HG03460 (cell line): ENCODE results near the gene GABRR1.

Source experiments
- ATAC-seq: cut with Tn5 transposase; IDR thresholded peaks from one replicate; pipeline ENCODE4 v1.9.1; 2021; ENCODE audit not compliant: unreplicated experiment

GABRR1 gene

GRCh38 chr6:89216411-89216810 lies 747 bp downstream of the GABRR1 start:
- no peak for ATAC-seq

- ATAC-seq: no peak
These were observed 1.8 kb downstream of the GABRR1 start for GRCh38 chr6:89215391-89215790.

- ATAC-seq: no peak
These were observed 3.0 kb downstream of the GABRR1 start for GRCh38 chr6:89214197-89214596.

GRCh38 chr6:89212472-89212871 lies 4.7 kb downstream of the GABRR1 start:
- ATAC-seq: no peak

- no peak for ATAC-seq
These were observed 7.7 kb downstream of the GABRR1 start for GRCh38 chr6:89209457-89209856.

GRCh38 chr6:89208551-89208950 lies 8.6 kb downstream of the GABRR1 start:
- no peak for ATAC-seq

GRCh38 chr6:89205819-89206218 lies 11.3 kb downstream of the GABRR1 start:
- ATAC-seq: no peak

GRCh38 chr6:89204096-89204495 lies 13.1 kb downstream of the GABRR1 start:
- no peak for ATAC-seq

- ATAC-seq: no peak
These were observed 16.4 kb downstream of the GABRR1 start for GRCh38 chr6:89200706-89201215.

- ATAC-seq: no peak
These were observed 17.6 kb downstream of the GABRR1 start for GRCh38 chr6:89199579-89199978.

GRCh38 chr6:89198235-89198634 lies 18.9 kb downstream of the GABRR1 start:
- no peak for ATAC-seq

GRCh38 chr6:89197141-89197540 lies 20.0 kb downstream of the GABRR1 start:
- ATAC-seq: no peak

- no peak for ATAC-seq
These were observed 22.6 kb downstream of the GABRR1 start for GRCh38 chr6:89194559-89194958.

GRCh38 chr6:89190741-89191140 lies 26.4 kb downstream of the GABRR1 start:
- no peak for ATAC-seq

- ATAC-seq: no peak
These were observed 29.7 kb downstream of the GABRR1 start for GRCh38 chr6:89187504-89187903.

- ATAC-seq: no peak
These were observed 30.4 kb downstream of the GABRR1 start for GRCh38 chr6:89186762-89187161.

- no peak for ATAC-seq
These were observed 32.8 kb downstream of the GABRR1 start for GRCh38 chr6:89184344-89184743.

GRCh38 chr6:89183294-89183693 lies 33.9 kb downstream of the GABRR1 start:
- ATAC-seq: no peak

- ATAC-seq: no peak
These were observed 36.2 kb downstream of the GABRR1 start for GRCh38 chr6:89180971-89181370.

- no peak for ATAC-seq
These were observed 37.0 kb downstream of the GABRR1 start for GRCh38 chr6:89180112-89180511.

GRCh38 chr6:89173634-89174033 lies 43.5 kb downstream of the GABRR1 start:
- ATAC-seq: no peak

- no peak for ATAC-seq
These were observed 45.0 kb downstream of the GABRR1 start for GRCh38 chr6:89172131-89172530.

- no peak for ATAC-seq
These were observed 55.1 kb downstream of the GABRR1 start for GRCh38 chr6:89162047-89162371.
